ENCODE measurements around the gene FAM3B.

- TF ChIP-seq REST (IDR thresholded peaks at IDR 0.05; ENCODE audit: unreplicated experiment) (no peak), POLR2AphosphoS5 (IDR thresholded peaks at IDR 0.05; ENCODE audit: low read depth) (no peak), CTCF (conservative IDR thresholded peaks at IDR 0.05; ENCODE audit: low read depth in 2 of 2) (no peak), EZH2phosphoT487 (IDR thresholded peaks at IDR 0.05; ENCODE audit: unreplicated experiment) (no peak), EZH2 (IDR thresholded peaks at IDR 0.05; ENCODE audit: low read depth, unreplicated experiment) (no peak), STAT1 (IDR thresholded peaks at IDR 0.05; ENCODE audit: unreplicated experiment) (no peak), CREB1 (CRISPR knock-in tag; IDR thresholded peaks at IDR 0.05; ENCODE audit: low read depth) (no peak)
These were observed 21.9 kb upstream of the FAM3B start for GRCh38 chr21:41294548-41295231.

Measured in GM23338 (cell line).